HG02623 (cell line): ENCODE results near the gene MN1.

Source experiments
- ATAC-seq: cut with Tn5 transposase; IDR thresholded peaks from one replicate; pipeline ENCODE4 v1.9.1; 2021; ENCODE audit warnings: moderate library complexity; ENCODE audit not compliant: unreplicated experiment

The MN1 gene

DNA sequence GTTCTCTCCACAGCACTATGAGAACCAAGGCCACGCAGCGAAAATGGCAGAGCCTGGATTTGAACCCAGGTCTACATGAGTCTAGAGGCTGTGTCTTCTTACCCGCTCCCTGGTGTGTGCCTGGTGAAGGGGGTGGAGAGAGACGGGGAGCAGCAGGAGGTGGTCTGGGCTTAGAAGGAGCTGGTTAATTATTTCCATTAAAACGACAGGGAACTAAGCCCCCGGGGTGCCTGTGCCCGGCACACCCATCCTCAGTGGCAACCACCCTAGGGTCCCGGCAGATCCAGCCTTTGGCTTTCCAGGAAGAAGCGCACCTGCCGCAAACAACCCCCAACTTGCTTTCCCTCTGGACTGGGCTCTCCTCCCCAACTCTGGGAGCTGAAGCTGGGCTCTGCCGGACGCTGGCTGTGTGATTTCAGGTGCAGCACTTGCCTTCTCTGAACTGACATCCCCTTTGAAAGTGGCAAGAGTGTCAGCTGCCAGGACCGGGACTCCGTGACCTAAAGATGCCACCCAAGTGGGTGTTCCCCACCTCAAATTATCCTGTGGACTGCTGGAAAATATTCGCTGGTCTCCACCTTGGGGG, 35.8 kb downstream of the MN1 start:
- no peak for ATAC-seq

DNA sequence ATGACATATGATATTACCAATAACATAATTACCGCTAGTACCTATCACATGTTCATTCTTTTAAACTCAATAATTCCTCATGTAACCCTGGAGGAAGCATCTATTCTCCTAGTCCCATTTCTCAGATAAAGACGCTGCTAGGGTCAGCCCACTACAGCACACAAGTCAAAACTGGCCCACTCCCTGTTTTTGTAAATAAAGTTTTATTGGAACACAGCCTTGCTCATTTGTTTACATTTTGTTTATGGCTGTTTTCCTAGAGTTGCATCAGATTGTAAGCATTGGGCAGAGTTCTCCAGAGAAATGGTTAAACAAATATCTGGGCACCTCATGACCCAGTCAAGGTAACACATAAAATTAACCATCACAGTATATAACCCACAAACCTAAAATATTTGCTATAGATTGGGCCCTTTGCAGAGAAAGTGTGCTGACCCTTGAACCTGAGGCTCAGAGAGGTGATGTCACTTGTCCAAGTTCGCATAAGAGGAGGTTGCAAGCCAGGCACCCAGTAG, 36.8 kb downstream of the MN1 start:
- ATAC-seq = no peak

DNA sequence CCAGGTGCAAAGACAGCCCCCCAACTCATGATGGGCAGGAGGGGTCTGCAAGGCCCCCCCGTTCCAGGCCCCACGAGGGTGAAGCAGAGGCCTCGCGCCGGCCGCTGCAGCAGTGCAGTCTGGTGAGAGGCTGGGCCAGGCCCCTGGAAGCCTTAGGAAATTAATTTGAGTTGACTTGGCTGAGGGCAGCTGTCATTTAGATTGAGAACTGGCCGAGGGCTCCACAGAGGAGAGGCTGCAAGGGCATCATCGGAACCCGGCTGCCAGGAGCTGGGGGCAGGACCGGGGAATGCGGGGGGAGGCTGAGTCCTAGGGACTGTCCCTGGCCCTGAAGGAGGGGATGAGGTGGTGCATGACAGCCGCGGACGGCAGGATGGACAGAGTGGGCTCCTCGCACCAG, 39.9 kb downstream of the MN1 start:
- no peak for ATAC-seq

DNA sequence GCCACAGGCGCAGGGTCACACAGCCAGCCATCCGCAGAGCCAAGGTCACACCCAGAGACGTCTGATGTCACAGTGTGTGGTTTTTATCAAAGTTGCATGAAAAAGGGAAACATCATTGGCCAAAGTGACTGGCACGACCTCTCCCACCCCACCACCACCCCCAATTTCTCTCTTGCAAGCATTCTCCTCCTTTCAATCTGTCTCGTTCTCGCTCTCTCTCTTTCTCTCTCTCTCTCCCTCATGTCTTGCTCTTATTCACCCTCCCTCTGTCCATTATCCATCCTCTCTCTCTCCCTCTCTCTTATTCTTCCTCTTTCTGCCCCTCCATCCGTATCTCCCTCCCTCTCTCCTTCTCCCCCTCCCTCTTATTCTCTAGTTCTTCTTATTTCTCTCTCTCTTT, 40.6 kb downstream of the MN1 start:
- no peak for ATAC-seq

DNA sequence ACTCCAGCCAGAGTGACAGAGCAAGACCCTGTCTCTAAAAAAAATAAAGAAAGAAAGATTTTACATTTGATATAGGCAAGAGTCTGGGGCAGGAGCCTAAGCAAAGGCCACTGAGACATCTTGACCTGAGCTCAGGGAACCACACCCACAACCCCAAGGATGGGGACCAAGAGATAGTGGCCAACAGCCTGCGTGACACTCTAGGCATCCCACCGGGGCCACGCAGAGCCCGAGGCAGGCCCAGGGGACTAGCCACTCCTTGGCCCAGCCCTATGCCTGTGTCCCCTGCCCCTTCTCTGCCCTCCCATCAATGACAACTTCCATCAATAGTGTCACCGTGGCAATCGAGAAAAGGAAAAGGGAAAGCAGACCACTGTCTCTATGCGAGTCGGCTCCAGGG, 41.1 kb downstream of the MN1 start:
- no peak for ATAC-seq

DNA sequence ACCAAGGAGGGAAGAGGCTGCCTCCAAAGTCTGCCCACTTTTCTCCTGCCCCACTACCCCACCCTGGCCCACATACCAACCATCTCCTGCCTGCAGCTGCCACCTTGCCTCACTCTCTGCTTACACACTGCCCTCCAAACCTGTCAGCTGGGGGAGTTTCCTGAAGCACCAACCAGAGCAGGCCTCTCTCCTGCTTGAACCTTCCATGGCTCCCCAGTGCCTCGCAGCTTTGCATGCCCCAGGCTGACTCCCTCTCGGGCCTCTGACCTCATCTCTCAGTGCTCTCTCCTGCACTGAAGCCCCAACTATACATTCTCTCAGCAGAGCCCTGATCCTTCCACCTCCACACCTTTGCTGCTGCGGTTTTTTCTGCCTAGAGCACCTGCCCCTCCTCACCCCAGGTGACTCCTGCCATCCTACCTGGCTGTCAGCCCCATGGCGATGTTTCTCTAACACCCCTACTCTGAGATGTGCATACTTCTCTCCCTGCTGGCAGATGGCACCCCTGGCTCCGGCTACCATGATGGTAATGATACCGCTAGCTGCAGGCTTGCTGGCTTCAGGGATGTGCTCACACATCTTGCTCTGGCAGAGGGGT, 43.5 kb downstream of the MN1 start:
- no peak for ATAC-seq

DNA sequence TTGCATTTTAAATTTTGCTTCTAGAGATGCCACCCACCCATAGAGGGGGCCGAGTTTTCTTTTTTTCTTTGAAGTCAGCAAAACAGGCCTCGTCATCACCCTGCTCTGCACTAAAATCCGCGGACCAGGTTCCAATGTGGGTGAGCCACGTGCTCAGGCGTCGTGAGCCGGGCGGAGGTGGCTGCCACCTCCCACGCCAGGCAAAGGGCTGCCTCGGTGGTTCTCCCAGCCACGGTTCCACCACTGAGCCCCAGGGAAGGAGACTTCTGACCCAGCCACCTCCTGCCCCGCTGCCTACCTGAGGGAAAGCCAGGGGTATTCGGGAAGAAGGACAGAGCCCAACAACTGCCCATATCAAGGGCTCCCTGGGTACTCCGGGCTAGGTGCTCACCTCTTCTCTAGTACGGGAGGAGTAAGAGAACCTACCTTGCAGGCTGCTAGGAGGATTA, 45.3 kb downstream of the MN1 start:
- ATAC-seq = no peak

DNA sequence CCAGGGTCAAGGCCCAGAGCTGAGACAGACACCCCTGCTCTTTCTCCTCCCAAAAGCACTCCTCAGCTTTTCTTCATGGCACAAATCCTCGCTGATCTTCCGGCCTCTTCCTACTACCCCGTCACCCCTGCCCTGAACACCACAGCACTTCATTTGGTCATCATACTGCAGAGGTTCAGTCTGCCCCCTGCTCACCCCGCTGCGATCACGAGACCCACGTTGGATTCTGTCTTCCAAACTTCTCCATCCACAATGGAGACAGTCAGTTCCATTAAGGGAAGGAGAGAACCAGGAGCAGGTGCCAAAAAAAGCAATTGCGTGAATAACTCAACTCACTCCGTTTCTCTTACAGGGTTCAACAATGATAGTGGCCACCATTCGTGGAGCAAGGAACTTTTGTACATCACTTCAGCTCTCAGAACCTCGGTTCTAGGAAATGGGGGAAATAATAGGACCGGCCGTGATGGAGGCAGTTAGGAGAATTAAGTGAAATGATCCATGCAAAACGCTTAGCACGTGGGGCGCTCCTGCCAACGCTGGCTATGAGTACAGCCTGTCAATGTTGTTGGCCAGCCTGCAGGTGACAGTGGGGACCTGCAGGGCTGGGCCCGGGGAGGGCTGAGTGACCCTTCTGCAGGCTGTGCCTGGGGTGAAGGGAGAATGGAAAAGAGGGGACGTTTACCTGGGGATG, 45.9 kb downstream of the MN1 start:
- ATAC-seq = no peak

DNA sequence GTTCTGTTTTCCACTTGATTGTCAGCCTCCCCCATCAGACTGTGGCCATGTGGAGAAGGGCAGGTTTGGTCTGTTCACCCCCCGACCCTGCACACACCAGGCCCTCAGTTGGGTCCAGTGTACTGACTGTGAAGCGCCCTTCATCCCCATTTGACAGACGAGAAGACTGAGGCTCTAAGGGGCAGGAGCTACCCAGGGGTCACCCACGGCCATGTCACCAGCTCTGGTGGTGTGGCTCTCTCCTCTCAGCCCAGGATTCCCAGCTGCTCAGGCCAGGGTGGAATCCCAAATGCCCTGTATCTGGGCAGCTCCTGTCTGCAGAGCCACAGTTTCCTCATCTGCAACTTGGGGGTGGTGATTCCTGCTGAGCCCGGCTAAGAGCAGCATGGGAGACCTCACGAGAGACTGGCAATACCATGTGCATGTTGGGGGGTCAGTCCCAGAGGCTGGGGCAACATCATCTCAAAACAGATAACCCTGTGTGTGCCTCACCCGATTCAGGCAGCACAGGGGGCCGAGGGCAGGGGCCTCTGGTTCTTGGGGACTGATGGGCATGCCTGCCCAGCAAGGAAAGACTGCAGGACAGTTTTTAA, 46.6 kb downstream of the MN1 start:
- ATAC-seq = no peak

DNA sequence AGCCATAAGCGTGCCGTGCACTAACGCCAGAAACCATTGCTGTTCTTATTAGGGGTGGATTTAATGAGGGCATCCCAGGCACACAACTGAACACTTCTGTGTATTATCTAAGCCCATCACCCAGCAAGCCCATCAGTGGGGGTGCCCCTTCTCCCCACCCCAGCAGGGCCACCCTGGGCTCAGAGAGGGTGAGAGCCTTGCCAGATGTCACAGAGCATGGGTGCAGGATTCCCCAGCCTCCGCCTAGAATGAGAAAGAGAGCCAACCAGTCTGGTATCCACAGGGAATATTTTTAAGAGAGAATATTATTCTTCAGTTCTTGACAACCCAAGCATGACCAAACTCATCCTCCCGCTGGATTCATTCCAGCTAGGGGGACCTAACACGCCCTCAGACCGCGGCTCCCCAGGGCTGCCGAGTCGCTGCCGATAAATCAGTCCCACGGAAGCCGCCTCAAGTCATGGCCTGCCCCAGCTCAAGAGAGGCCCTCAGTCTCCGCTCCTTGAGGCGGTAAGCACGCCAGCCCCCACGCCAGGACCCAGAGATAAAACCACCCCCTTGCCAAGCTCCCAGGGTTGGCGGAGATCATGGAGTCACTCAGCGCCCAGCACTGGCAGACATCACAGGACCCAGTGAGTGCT, 47.2 kb downstream of the MN1 start:
- no peak for ATAC-seq

DNA sequence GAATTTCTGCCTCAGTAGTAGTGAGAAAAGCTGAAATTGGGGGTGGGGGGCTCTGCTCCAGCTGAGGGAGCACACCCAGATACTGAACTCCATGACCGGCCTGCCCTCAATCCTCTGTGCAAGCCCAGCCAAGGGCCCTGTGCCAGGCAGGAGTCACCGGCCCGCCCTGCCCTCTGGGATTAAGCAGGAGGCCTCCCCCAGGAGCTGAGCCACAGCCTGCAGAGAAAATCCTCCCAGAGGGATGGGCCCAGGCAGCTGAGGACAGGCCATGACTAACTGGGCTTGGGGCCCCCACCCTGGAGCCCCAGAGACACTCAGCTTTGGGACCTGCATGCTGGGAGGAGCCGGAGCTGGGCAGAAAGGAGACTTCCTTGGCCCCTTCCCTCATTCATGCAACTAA, 48.8 kb downstream of the MN1 start:
- ATAC-seq = no peak

DNA sequence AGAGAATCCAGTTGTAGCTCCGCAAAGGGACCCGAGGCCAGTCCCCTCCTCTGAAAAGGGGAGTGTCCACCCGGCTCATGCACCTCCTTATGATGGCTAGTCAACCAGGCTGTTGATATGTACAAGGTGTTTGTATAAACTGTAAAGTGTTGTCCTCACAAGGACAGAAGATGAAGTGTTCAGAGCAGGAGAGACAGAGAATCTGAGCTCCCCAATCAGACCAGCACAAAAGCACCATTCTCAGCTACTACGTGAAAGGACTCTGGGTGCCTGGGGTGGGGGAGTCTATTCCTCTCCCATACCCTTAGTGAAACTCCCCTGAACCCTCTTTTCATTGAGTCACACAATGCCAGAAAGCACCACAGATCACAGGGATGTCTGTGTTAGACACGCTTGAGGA, 49.4 kb downstream of the MN1 start:
- ATAC-seq = no peak

DNA sequence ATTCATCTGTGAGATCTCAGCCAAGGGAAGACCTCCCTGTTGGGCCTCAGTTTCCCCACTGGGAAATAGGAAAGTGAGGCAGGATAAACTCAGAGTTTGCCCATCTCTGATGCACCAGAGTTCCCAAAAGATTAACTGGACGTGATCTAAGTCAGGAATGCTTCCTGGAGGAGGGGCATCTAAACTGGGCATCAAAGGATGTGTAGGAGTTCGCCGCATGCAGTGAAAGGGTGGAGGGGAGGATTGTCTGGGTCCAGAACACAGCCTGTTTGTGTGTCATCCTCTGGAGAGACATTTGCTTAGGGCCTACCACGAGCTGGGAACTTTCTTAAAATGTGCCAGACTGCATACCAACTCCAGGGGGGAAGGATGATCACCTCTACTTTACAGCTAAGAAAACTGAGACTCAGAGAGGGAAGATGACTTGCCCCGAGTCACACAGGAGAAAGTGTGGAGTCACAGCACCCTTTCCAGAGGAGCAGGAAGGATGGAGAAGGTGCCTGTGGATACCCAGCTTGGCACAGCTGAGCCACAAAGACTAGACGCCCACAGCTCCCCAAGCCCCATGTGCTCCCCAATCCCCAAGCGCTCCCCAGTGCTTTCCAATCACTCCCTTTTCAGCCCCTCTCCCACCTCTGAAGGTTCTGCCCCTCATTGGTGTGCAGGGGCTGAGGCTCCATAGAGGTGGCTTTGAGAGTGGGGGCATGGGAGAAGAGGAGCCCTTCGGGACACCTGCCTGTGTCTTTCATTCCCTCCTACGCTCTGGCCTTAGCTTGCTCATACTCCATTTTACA, 50.1 kb downstream of the MN1 start:
- no peak for ATAC-seq

DNA sequence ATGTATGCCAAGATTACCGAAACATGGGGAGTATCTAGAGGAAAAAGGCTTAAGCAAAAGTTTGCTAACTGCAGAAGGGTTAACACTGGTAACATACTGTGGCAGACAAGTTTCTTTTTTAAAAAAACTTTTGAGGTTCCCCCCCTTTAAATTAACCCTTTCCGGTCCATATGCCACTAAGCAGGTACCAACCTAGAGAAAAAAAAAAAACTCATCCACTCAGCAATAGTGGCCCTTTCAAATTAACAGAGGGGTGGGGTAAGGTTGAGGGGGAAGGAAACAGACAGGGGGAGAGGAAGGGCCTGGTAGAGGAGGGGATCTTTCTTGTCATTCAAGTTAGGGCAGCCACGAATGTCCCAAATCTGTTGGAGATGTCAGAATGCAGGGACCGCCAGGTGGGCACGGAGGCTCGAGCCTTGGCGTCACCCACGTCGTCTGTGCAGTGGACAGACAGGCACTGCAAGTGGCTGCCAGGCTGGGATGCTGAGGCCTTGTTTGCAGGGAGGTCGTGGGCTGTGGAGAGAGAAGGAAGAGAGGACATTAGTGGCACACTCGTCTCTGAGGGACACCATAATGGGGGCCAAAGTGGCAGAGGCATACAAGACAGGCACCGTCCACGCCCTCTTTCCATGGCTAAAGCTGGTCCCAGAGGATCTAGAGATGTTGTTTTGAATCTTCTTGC, 50.8 kb downstream of the MN1 start:
- no peak for ATAC-seq

DNA sequence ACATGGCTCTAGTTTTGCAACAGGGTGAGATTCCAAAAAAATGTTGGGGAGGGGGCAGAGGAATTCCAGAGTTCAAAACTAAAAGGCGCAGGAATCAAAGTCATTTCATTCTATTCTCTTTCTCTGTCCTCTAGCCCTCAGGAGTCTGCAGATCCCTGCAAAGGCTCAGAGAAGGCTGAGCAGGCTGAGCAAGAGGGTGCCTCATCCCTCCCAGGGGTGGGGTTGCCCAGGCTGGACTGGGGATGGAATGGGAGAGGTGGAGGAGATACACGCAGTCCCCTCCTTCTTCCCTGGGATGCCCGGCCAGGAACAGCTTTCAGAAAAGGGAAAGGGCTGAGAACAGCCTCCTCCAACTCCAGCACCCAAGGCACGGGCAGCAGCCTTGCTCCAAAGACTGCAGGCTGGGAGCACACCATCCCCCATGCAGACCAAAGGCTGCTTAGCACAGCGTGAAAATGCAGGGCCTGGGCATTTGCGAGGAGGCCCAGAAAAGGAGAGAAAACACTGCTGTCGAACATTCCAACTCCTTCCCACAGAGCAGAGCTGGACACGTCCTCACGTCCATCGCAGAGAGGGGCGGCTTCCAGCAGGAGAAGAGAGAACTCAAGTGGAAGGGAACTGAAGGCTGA, 51.8 kb downstream of the MN1 start:
- ATAC-seq = no peak

DNA sequence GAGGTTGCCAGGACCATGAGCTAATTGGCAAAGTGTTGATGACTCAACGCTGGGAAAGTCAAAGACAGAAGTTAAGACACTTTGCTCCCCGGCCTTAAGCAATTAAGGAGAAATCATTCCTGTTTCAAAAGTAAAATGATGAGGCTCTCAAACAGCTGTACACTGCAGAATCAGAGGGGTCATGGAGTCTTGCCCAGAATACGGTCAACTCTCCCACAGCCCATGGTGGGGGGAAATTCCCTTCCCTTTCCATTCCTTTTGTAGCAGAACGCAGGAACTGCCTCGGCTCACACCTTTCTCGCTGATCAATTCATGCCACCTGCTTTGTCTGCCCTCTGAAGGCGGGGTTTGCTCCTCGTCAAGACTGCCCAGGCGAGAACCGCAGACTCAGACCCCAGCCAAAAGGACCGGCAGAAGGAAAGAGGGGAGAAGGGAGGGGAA, 52.8 kb downstream of the MN1 start:
- no peak for ATAC-seq

DNA sequence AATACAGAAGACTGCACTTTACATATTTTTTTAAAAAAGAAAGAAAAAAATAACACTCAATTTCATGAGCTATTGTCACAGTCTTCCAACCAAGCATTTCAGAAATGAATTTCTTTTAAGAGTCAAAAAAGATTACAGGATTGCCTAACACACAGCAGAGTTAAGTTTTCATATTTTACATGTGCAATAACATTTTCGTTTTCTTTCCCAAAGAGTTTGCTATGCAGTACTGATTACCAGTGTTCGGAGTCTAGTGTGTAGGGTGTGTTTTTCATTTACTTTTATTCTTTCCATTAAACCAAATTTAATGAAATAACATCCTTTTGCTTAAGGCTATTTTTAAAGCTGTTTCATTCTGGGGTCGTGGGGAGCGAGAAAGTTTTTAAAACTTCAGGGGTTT, 53.2 kb downstream of the MN1 start:
- ATAC-seq = no peak

DNA sequence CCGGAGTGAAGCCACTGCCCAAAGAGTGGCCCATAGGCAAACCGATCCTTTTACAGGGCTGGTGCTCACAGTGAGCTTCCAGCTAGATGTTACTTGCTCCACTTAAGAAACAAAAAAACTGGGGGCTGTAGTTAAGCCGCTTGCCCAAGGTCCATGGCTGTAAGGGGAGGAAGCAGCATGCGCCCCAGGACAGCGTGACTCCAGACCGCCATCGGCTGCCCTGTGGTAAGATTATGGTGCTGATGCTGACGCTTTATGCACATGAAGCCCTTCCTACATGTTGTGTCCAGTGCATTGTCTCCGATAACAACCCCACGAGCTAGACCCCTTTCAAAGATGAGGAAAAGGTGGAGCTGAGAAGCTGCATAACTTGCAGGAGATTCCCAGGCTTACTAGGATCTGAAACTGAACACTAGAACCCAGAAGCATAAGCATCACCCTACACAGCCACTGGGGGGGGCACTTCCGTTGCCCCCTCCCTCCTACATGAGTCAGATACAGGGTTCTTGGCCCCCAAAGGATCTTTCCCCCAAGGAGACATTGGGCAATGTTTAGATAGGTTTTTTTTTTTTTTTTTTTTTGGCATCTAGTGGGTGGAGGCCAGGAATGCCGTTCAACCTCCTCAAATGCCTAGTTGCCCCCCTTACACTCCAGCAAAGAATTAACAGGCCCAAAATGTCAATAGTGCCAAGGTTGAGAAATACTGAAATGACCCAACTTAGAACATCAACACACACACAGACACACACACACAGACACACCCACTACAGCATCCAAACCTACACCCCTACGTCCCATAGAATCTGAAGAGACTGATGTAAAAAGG, 53.9 kb downstream of the MN1 start:
- no peak for ATAC-seq

DNA sequence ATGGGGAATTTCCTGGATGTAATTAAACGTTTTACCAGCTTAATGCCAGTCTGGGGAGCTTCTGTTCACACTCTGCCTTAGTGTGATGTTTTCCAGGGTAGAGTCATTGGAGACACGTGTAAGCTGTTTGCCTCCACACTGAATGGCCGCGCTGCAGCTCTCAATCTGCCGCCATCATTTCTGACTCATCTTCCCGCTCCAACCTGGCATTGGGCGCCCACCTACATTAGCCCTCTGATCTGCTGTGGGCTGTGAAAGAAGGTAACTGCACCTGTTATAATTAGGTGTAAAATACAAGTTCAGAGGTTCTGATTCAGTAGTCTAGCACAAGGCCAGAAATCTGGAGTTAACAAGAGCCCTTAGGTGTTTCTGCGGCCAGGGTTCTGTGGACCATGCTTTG, 54.6 kb downstream of the MN1 start:
- ATAC-seq = no peak
